ENCODE results near the gene PFDN1. TPM values are rescaled to one million over a fixed set of nuclear protein-coding genes. Genes with fewer than 3 reads are reported as not detected.
A peak's percentile ranks its signal among the peaks of the same experiment; 100 is the strongest.

PFDN1 gene
- total RNA-seq, 4 donors from 2014 or later: 42.7 to 102 (median 70.9) TPM

- Histone ChIP-seq H3K27me3 (no peaks in the 10 kb centered on the region), H3K27ac (peak overlapping the region; percentile 26 to 69), H3K4me3 (no peak overlapping the region), H3K4me1 (no peaks in the 10 kb centered on the region), H3K9me3 (no peaks in the 10 kb centered on the region), H3K36me3 (no peaks in the 10 kb centered on the region)
- DNase-seq: no peak
- intact Hi-C loops (cut with DNase I; ENCODE audit: low total_unique reads): no loop called here
- TF ChIP-seq POLR2A (IDR thresholded peaks at IDR 0.05) (no peak), CTCF (IDR thresholded peaks at IDR 0.05) (no peak)
These were observed 8.1 kb upstream of the PFDN1 start for GRCh38 chr5:140311011-140311467.

- Histone ChIP-seq H3K27me3 (no peaks in the 10 kb centered on the region), H3K4me1 (no peaks in the 10 kb centered on the region), H3K4me3 (no peak overlapping the region), H3K27ac (peak overlapping the region; percentile 26 to 69), H3K36me3 (no peaks in the 10 kb centered on the region), H3K9me3 (no peaks in the 10 kb centered on the region)
- intact Hi-C loops (cut with DNase I; ENCODE audit: low total_unique reads): no loop called here
- no peak for DNase-seq
- TF ChIP-seq CTCF (IDR thresholded peaks at IDR 0.05): no peak
- no peak for TF ChIP-seq POLR2A (IDR thresholded peaks at IDR 0.05)
These were observed 7.5 kb upstream of the PFDN1 start for GRCh38 chr5:140310434-140310833.

- H3K27ac ChIP-seq: no peak overlapping the region
These were observed 6.9 kb upstream of the PFDN1 start for GRCh38 chr5:140309706-140310249.

GRCh38 chr5:140305471-140305870 is 2.6 kb upstream of the PFDN1 start:
- Histone ChIP-seq H3K36me3 (no peaks in the 10 kb centered on the region), H3K4me1 (peaks cover 0 to 9% of the 10 kb centered on the region in 2 donors), H3K4me3 (no peak overlapping the region), H3K27ac (no peak overlapping the region), H3K9me3 (no peaks in the 10 kb centered on the region), H3K27me3 (no peaks in the 10 kb centered on the region)
- no peak for DNase-seq
- intact Hi-C loops (cut with DNase I; ENCODE audit: low total_unique reads): no loop called here
- TF ChIP-seq POLR2A (IDR thresholded peaks at IDR 0.05): no peak
- no peak for TF ChIP-seq CTCF (IDR thresholded peaks at IDR 0.05)

More at GRCh38 chr5:140309706-140310249, 6.9 kb upstream of the PFDN1 start:
- Histone ChIP-seq H3K36me3 (no peaks in the 10 kb centered on the region), H3K4me1 (no peaks in the 10 kb centered on the region), H3K27me3 (no peaks in the 10 kb centered on the region), H3K9me3 (no peaks in the 10 kb centered on the region), H3K4me3 (no peak overlapping the region)
- intact Hi-C loops (cut with DNase I; ENCODE audit: low total_unique reads): no loop called here
- TF ChIP-seq CTCF (IDR thresholded peaks at IDR 0.05): no peak
- no peak for DNase-seq

GRCh38 chr5:140303966-140304365 is 1.1 kb upstream of the PFDN1 start:
- intact Hi-C loops (cut with DNase I; ENCODE audit: low total_unique reads): no loop called here
- TF ChIP-seq CTCF (IDR thresholded peaks at IDR 0.05) (no peak), POLR2A (IDR thresholded peaks at IDR 0.05) (no peak)
- Histone ChIP-seq H3K9me3 (no peaks in the 10 kb centered on the region), H3K36me3 (no peaks in the 10 kb centered on the region), H3K27me3 (no peaks in the 10 kb centered on the region), H3K4me3 (no peak overlapping the region), H3K27ac (peak overlapping the region in 1 of 2 donors; percentile 83), H3K4me1 (peaks cover 0 to 12% of the 10 kb centered on the region in 2 donors)
- DNase-seq: no peak

Data from uterus (tissue), 4 donors.